ENCODE data around the gene RBP2.

- TF ChIP-seq CTCF (IDR thresholded peaks at IDR 0.05) (no peak), POLR2A (IDR thresholded peaks at IDR 0.05) (no peak), EP300 (IDR thresholded peaks at IDR 0.05; ENCODE audit: low read depth) (no peak), POLR2AphosphoS5 (IDR thresholded peaks at IDR 0.05) (no peak)
These were observed 19.9 kb downstream of the RBP2 start for GRCh38 chr3:139456386-139456785.
